Endothelial cell of umbilical vein (primary cell): ENCODE data around the gene AGBL4. TPM values are rescaled to one million over a fixed set of nuclear protein-coding genes. Genes with fewer than 3 reads are reported as not detected.

Source experiments
- BruUV-seq: library from RNA; stranded (reverse); fragments of 400-500 nt; replicated peaks from 2 replicates; lab custom pipeline; 2021; lab: Mats Ljungman, UMichigan
- CTCF ChIA-PET: fragments of 300-600, 350-600 bp; sonication (Branson Sonifier 250); formaldehyde crosslinking; loops from one replicate; lab custom pipeline; 2021; ENCODE audit warnings: antibody characterized with exemption, inconsistent platforms; lab: Charles Lee
- POLR2A ChIA-PET: fragments of 300-600, 350-600 bp; sonication (Branson Sonifier 250); formaldehyde crosslinking; loops from one replicate; lab custom pipeline; 2021; ENCODE audit warnings: antibody characterized with exemption, inconsistent platforms; lab: Charles Lee
- DNase-seq: peaks from one replicate; pipeline ENCODE4 v3.0.0-alpha.2; 2011; ENCODE audit warnings: low read depth, low spot score
- FAIRE-seq: peaks from 2 replicates; lab custom pipeline; 2011; peaks lifted over from hg19 to GRCh38; lab: Jason Lieb, UNC
- H2AFZ ChIP-seq: 2 replicates; pipeline ENCODE4 v1.6.0; 2012; ENCODE audit warnings: low read depth, low read length, control low read depth, inconsistent platforms
- H3K27ac ChIP-seq: 2 replicates; pipeline ENCODE4 v1.5.1; 2011; ENCODE audit warnings: low read depth, mild to moderate bottlenecking, control low read depth, low read length, moderate library complexity; ENCODE audit not compliant: insufficient read depth
- H3K27me3 ChIP-seq, 2 experiments: 2 replicates each; pipeline versions ENCODE4 v1.6.0 to v1.6.1; 2011; ENCODE audit warnings: low read length in 2 of 2, mixed read lengths in 1 of 2; ENCODE audit not compliant: control insufficient read depth in 2 of 2, insufficient read depth in 2 of 2
- H3K36me3 ChIP-seq, 2 experiments: 2 replicates in 1 of 2; 3 replicates in 1 of 2; pipeline ENCODE4 v1.5.1; 2011; ENCODE audit warnings: low read length in 2 of 2, mild to moderate bottlenecking in 1 of 2, moderate library complexity in 1 of 2; ENCODE audit not compliant: control insufficient read depth in 2 of 2, insufficient read depth in 2 of 2; ENCODE audit errors: extremely low read depth in 1 of 2
- H3K4me1 ChIP-seq: 3 replicates; pipeline ENCODE4 v1.5.1; 2011; ENCODE audit warnings: mild to moderate bottlenecking, low read length; ENCODE audit not compliant: control insufficient read depth, insufficient read depth; ENCODE audit errors: extremely low read depth
- H3K4me2 ChIP-seq: 2 replicates; pipeline ENCODE4 v1.6.1; 2011; ENCODE audit warnings: low read length, control low read depth, mixed read lengths; ENCODE audit not compliant: insufficient read depth
- H3K4me3 ChIP-seq, 3 experiments: fragments of 200-600 bp in 1 of 3; sonication (generic), shearing (Covaris generic) in 1 of 3; replicated peaks in 1 of 3; 2 replicates each; pipeline ENCODE4 v1.5.1; 2011 to 2016; ENCODE audit warnings: control low read depth in 3 of 3, low read length in 3 of 3, mild to moderate bottlenecking in 2 of 3, inconsistent platforms in 1 of 3, low read depth in 1 of 3, moderate library complexity in 1 of 3; ENCODE audit not compliant: insufficient read depth in 1 of 3
- H3K79me2 ChIP-seq: 2 replicates; pipeline ENCODE4 v1.6.0; 2012; ENCODE audit warnings: low read length, inconsistent platforms; ENCODE audit not compliant: control insufficient read depth, insufficient read depth
- H3K9ac ChIP-seq: replicated peaks from 2 replicates; pipeline ENCODE3; 2011; ENCODE audit warnings: low read length, control low read depth; ENCODE audit not compliant: insufficient read depth; ENCODE audit errors: extremely low read depth
- H3K9me1 ChIP-seq: replicated peaks from 3 replicates; pipeline ENCODE4 v1.6.0; 2011; ENCODE audit warnings: mild to moderate bottlenecking, low read length; ENCODE audit not compliant: control insufficient read depth, insufficient read depth; ENCODE audit errors: extremely low read depth
- H3K9me3 ChIP-seq: replicated peaks from 2 replicates; pipeline ENCODE4 v1.5.1; 2012; ENCODE audit warnings: low read length, inconsistent platforms; ENCODE audit not compliant: control insufficient read depth, insufficient read depth
- H4K20me1 ChIP-seq: replicated peaks from 2 replicates; pipeline ENCODE3; 2011; ENCODE audit warnings: mild to moderate bottlenecking, low read length; ENCODE audit not compliant: control insufficient read depth, insufficient read depth; ENCODE audit errors: extremely low read depth
- CTCF ChIP-seq, 2 donors: IDR thresholded peaks; 1 replicate in 1 of 2; 2 replicates in 1 of 2; pipeline ENCODE4 v1.5.1; 2011; ENCODE audit warnings: low read length in 2 of 2, mild to moderate bottlenecking in 2 of 2, moderate library complexity in 2 of 2, control low read depth in 1 of 2, inconsistent platforms in 1 of 2, low read depth in 1 of 2; ENCODE audit not compliant: insufficient read depth in 1 of 2; ENCODE audit errors: extremely low read depth in 1 of 2
- EZH2 ChIP-seq: IDR thresholded peaks from 2 replicates; pipeline ENCODE4 v1.6.1; 2012; ENCODE audit warnings: borderline replicate concordance, low read depth, mild to moderate bottlenecking, moderate library complexity, low read length, inconsistent platforms; ENCODE audit not compliant: severe bottlenecking
- FOS ChIP-seq: IDR thresholded peaks from 2 replicates; pipeline ENCODE4 v1.6.1; 2011; ENCODE audit warnings: mild to moderate bottlenecking, low read length, moderate library complexity, borderline replicate concordance; ENCODE audit not compliant: insufficient read depth
- GATA2 ChIP-seq: IDR thresholded peaks from 2 replicates; pipeline ENCODE4 v1.7.0; 2011; ENCODE audit warnings: low read depth, mild to moderate bottlenecking, moderate library complexity, mixed read lengths, low read length; ENCODE audit not compliant: insufficient read length, insufficient read depth
- JUN ChIP-seq: IDR thresholded peaks from 2 replicates; pipeline ENCODE4 v1.6.1; 2011; ENCODE audit warnings: borderline replicate concordance, low read depth; ENCODE audit not compliant: insufficient read length, insufficient read depth
- MAX ChIP-seq: IDR thresholded peaks from 2 replicates; pipeline ENCODE4 v1.6.1; 2011; ENCODE audit not compliant: insufficient read depth, insufficient read length
- MYC ChIP-seq: IDR thresholded peaks from one replicate; pipeline ENCODE4 v1.6.1; 2011; ENCODE audit warnings: mild to moderate bottlenecking, low read depth, low read length
- POLR2A ChIP-seq: IDR thresholded peaks from 2 replicates; pipeline ENCODE4 v1.6.1; 2012; ENCODE audit warnings: low read depth, mild to moderate bottlenecking, control low read depth, low read length
- POLR2AphosphoS5 ChIP-seq: IDR thresholded peaks from 2 replicates; pipeline ENCODE4 v1.6.1; 2012; ENCODE audit warnings: low read depth, mild to moderate bottlenecking, control low read depth, low read length, moderate library complexity; ENCODE audit not compliant: insufficient read depth
- dilution Hi-C: fragments of 300-500 bp; cut with MboI; formaldehyde crosslinking; loops from one replicate; pipeline ENCODE4 v1.15.0; 2019; ENCODE audit warnings: low sequenced_read_pairs; ENCODE audit not compliant: extremely low pct_ligation_motif_present
- intact Hi-C: fragments of 100-400 bp; cut with micrococcal nuclease; formaldehyde crosslinking; loops from one replicate; pipeline ENCODE4 v1.10.0; 2022
- polyA plus RNA-seq, 4 experiments: library from polyadenylated mRNA; depleted of rRNA in 3 of 4; stranded (reverse) in 3 of 4; unstranded in 1 of 4; fragments of >200 nt; gene quantifications; 2 replicates each; pipeline versions ENCODE4 v1.2.1 to v1.2.3, GENCODE V29; 2011 to 2012; ENCODE audit warnings: missing spikeins in 1 of 4
- total RNA-seq: library from RNA; stranded (reverse); gene quantifications from 2 replicates; pipeline ENCODE4 v1.2.3, GENCODE V29; 2021

AGBL4 gene
- total and polyA plus RNA-seq, 2 donors (not counting 3 experiments of a cell fraction or from before 2014, with no cell fraction given), result not detected

GRCh38 chr1:48571303-48571987 is 1452.3 kb downstream of the AGBL4 start:
- Histone ChIP-seq H4K20me1 (no peaks in the 10 kb centered on the region), H3K79me2 (no peaks in the 10 kb centered on the region), H3K4me3 (no peak overlapping the region), H2AFZ (no peak overlapping the region), H3K9ac (no peak overlapping the region), H3K4me1 (no peaks in the 10 kb centered on the region), H3K9me3 (no peaks in the 10 kb centered on the region), H3K36me3 (no peaks in the 10 kb centered on the region), H3K9me1 (no peaks in the 10 kb centered on the region), H3K4me2 (no peak overlapping the region), H3K27me3 (no peaks in the 10 kb centered on the region), H3K27ac (no peak overlapping the region)
- DNase-seq, result no peak
- no peak for FAIRE-seq
- TF ChIP-seq JUN (no peak), POLR2A (no peak), MYC (no peak), GATA2 (no peak), POLR2AphosphoS5 (no peak), EZH2 (no peak), FOS (no peak), CTCF (IDR thresholded peaks at IDR 0.05; ENCODE audit: extremely low read depth in 1 of 2, insufficient read depth in 1 of 2, low read depth in 1 of 2, low read length in 2 of 2) (no peak), MAX (no peak)
- intact Hi-C loops (no loop called here), dilution Hi-C loops (no loop called here)
- POLR2A ChIA-PET, result no interaction called here
- CTCF ChIA-PET, result no interaction called here
- BruUV-seq, result no TSS peak
